Stimulated activated CD8-positive, alpha-beta memory T cell treated with anti-CD3 and anti-CD28 coated beads, Interleukin-15, amount 100 ng/mL, for 48 hours (primary cell): ENCODE data around the gene FLT1.

Experiments
- DNase-seq, 2 donors: peaks; one replicate each; pipeline ENCODE4 v3.0.0-alpha.2; 2020; ENCODE audit warnings: low read depth in 2 of 2

The FLT1 gene

GRCh38 chr13:28320209-28320608, 174.7 kb downstream of the FLT1 start:
- no peak for DNase-seq

- DNase-seq = no peak
These were observed 175.4 kb downstream of the FLT1 start for GRCh38 chr13:28319528-28319927.

- DNase-seq = no peak
These were observed 176.4 kb downstream of the FLT1 start for GRCh38 chr13:28318496-28318895.

- no peak for DNase-seq
These were observed 178.1 kb downstream of the FLT1 start for GRCh38 chr13:28316836-28317235.

GRCh38 chr13:28316129-28316528, 178.8 kb downstream of the FLT1 start:
- DNase-seq = no peak

GRCh38 chr13:28314879-28315278, 180.0 kb downstream of the FLT1 start:
- no peak for DNase-seq

GRCh38 chr13:28313579-28313978, 181.3 kb downstream of the FLT1 start:
- no peak for DNase-seq

- no peak for DNase-seq
These were observed 188.6 kb downstream of the FLT1 start for GRCh38 chr13:28306325-28306724.

GRCh38 chr13:28301839-28302238, 193.1 kb downstream of the FLT1 start:
- no peak for DNase-seq

- DNase-seq = no peak
These were observed 195.0 kb downstream of the FLT1 start for GRCh38 chr13:28299916-28300315.

GRCh38 chr13:28297341-28297740, 197.6 kb downstream of the FLT1 start:
- no peak for DNase-seq

GRCh38 chr13:28286263-28286662, 208.7 kb downstream of the FLT1 start:
- DNase-seq = no peak

GRCh38 chr13:28283600-28283999, 211.3 kb downstream of the FLT1 start:
- no peak for DNase-seq

GRCh38 chr13:28282451-28282850, 212.5 kb downstream of the FLT1 start:
- DNase-seq = no peak

- no peak for DNase-seq
These were observed 221.0 kb downstream of the FLT1 start for GRCh38 chr13:28273919-28274318.

GRCh38 chr13:28271056-28271840, 223.7 kb downstream of the FLT1 start:
- DNase-seq = no peak

- DNase-seq = no peak
These were observed 226.1 kb downstream of the FLT1 start for GRCh38 chr13:28268800-28269223.

GRCh38 chr13:28267497-28267896, 227.4 kb downstream of the FLT1 start:
- DNase-seq = no peak

- DNase-seq = no peak
These were observed 236.5 kb downstream of the FLT1 start for GRCh38 chr13:28258417-28258816.

GRCh38 chr13:28257305-28257704, 237.6 kb downstream of the FLT1 start:
- no peak for DNase-seq

GRCh38 chr13:28252547-28252946, 242.4 kb downstream of the FLT1 start:
- DNase-seq = no peak

- DNase-seq = no peak
These were observed 243.5 kb downstream of the FLT1 start for GRCh38 chr13:28251466-28251865.

GRCh38 chr13:28250542-28250941, 244.4 kb downstream of the FLT1 start:
- no peak for DNase-seq
